Sigmoid colon (tissue), 7 donors: ENCODE data around the gene NAA38. TPM values are rescaled to one million over a fixed set of nuclear protein-coding genes. Genes with fewer than 3 reads are reported as not detected.
A peak's percentile ranks its signal among the peaks of the same experiment; 100 is the strongest.

ENCODE experiments used
- DNase-seq: peaks from one replicate; pipeline ENCODE4 v3.0.0-alpha.2; 2019
- H3K27ac ChIP-seq, 4 donors: fragments of 200-600 bp; sonication (generic); one replicate each; pipeline ENCODE4 v1.5.1; 2016 to 2019; ENCODE audit warnings: mild to moderate bottlenecking in 1 of 4
- H3K27me3 ChIP-seq, 3 donors: fragments of 200-600 bp; sonication (generic); one replicate each; pipeline ENCODE4 v1.5.1; 2019; ENCODE audit warnings: mild to moderate bottlenecking in 1 of 3
- H3K36me3 ChIP-seq, 4 donors: fragments of 200-600 bp; sonication (generic); one replicate each; pipeline ENCODE4 v1.5.1; 2016 to 2019
- H3K4me1 ChIP-seq, 4 donors: fragments of 200-600 bp; sonication (generic); one replicate each; pipeline ENCODE4 v1.5.1; 2017 to 2019
- H3K4me3 ChIP-seq, 4 donors: fragments of 200-600 bp; sonication (generic); one replicate each; pipeline ENCODE4 v1.5.1; 2017 to 2019; ENCODE audit warnings: mild to moderate bottlenecking in 2 of 4, moderate library complexity in 1 of 4
- H3K9me3 ChIP-seq, 4 donors: fragments of 200-600 bp in 3 of 4; sonication (generic) in 3 of 4; one replicate each; pipeline versions ENCODE4 v1.5.1 to v1.6.1; 2013 to 2019
- EP300 ChIP-seq, 4 donors: sonication (generic); formaldehyde crosslinking; IDR thresholded peaks; one replicate each; pipeline ENCODE4 v1.6.1; 2017; ENCODE audit warnings: antibody characterized with exemption in 4 of 4
- POLR2A ChIP-seq, 2 donors: fragments of 450-650 bp; IDR thresholded peaks; one replicate each; pipeline ENCODE4 v1.6.1; 2016; ENCODE audit warnings: antibody characterized with exemption in 2 of 2, mild to moderate bottlenecking in 2 of 2, moderate library complexity in 2 of 2
- POLR2AphosphoS5 ChIP-seq, 4 donors: sonication (generic); formaldehyde crosslinking; IDR thresholded peaks; one replicate each; pipeline ENCODE4 v1.6.1; 2017; ENCODE audit warnings: antibody characterized with exemption in 4 of 4
- WGBS, 2 donors: extraction: QIAGEN DNeasy Blood & Tissue Kit; methylation state at CpG; one replicate each; pipeline ENCODE4 v1.1.7; 2013; 5-methylcytosine and 5-hydroxymethylcytosine counted together
- intact Hi-C: fragments of 100-400 bp; cut with DNase I; formaldehyde crosslinking; loops from one replicate; pipeline ENCODE4 v1.15.1; 2023
- polyA plus RNA-seq, 3 donors: library from polyadenylated mRNA; stranded (reverse); fragments of 200-250 nt; gene quantifications; one replicate each; pipeline ENCODE4 v1.2.3, GENCODE V29; 2013
- total RNA-seq, 4 donors: library from RNA; depleted of rRNA; stranded (reverse); fragments of >200 nt; gene quantifications; one replicate each; pipeline ENCODE4 v1.1.0, GENCODE V29; 2016
- TF ChIP-seq, protein P1 (sequence below), 4 experiments: fragments of 450-650 bp in 3 of 4; fragments of 200-600 bp in 1 of 4; IDR thresholded peaks; one replicate each; pipeline ENCODE4 v1.5.1; 2016 to 2019; ENCODE audit warnings: antibody characterized with exemption in 4 of 4, mild to moderate bottlenecking in 3 of 4, moderate library complexity in 2 of 4
- donor health status: healthy with polysubstance abuse.
- donor health status: Bipolar disorder and iron deficiency.
- donor health status: healthy.

Gene NAA38
- total and polyA plus RNA-seq, 7 donors: 92.4 to 206 (median 109) TPM

DNA sequence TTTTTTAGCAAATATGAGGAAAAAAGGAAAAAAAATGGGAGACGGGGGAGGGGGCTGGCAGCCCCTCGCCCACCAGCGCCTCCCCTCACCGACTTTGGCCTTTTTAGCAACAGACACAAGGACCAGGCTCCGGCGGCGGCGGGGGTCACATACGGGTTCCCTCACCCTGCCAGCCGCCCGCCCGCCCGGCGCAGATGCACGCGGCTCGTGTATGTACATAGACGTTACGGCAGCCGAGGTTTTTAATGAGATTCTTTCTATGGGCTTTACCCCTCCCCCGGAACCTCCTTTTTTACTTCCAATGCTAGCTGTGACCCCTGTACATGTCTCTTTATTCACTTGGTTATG, 3.7 kb downstream of the NAA38 start:
- peak overlapping the region in 1 of 4 donors; percentile 3 for H3K27ac ChIP-seq
- H3K9me3 ChIP-seq: no peaks in the 10 kb centered on the region
- no peaks in the 10 kb centered on the region for H3K27me3 ChIP-seq
- peaks cover 0 to 47% (median 40%) of the 10 kb centered on the region in 4 donors for H3K4me1 ChIP-seq
- intact Hi-C loops: loop anchor here (10.0 kb wide), 1 partner anchor 269 kb away; the partner anchor contains the start of gene MPDU1
- H3K4me3 ChIP-seq: no peak overlapping the region
- TF ChIP-seq POLR2AphosphoS5 (IDR thresholded peaks at IDR 0.05) (no peak), POLR2A (IDR thresholded peaks at IDR 0.05) (no peak), EP300 (IDR thresholded peaks at IDR 0.05) (no peak)
- TF ChIP-seq, protein P1, sequence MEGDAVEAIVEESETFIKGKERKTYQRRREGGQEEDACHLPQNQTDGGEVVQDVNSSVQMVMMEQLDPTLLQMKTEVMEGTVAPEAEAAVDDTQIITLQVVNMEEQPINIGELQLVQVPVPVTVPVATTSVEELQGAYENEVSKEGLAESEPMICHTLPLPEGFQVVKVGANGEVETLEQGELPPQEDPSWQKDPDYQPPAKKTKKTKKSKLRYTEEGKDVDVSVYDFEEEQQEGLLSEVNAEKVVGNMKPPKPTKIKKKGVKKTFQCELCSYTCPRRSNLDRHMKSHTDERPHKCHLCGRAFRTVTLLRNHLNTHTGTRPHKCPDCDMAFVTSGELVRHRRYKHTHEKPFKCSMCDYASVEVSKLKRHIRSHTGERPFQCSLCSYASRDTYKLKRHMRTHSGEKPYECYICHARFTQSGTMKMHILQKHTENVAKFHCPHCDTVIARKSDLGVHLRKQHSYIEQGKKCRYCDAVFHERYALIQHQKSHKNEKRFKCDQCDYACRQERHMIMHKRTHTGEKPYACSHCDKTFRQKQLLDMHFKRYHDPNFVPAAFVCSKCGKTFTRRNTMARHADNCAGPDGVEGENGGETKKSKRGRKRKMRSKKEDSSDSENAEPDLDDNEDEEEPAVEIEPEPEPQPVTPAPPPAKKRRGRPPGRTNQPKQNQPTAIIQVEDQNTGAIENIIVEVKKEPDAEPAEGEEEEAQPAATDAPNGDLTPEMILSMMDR (IDR thresholded peaks at IDR 0.05): no peak
- 89 to 91% methylated on average over 21 of the region's 21 CpGs for WGBS, 2 donors
- peak; percentile 67 for DNase-seq
- H3K36me3 ChIP-seq: peaks cover 28 to 53% (median 35%) of the 10 kb centered on the region in 4 donors

DNA sequence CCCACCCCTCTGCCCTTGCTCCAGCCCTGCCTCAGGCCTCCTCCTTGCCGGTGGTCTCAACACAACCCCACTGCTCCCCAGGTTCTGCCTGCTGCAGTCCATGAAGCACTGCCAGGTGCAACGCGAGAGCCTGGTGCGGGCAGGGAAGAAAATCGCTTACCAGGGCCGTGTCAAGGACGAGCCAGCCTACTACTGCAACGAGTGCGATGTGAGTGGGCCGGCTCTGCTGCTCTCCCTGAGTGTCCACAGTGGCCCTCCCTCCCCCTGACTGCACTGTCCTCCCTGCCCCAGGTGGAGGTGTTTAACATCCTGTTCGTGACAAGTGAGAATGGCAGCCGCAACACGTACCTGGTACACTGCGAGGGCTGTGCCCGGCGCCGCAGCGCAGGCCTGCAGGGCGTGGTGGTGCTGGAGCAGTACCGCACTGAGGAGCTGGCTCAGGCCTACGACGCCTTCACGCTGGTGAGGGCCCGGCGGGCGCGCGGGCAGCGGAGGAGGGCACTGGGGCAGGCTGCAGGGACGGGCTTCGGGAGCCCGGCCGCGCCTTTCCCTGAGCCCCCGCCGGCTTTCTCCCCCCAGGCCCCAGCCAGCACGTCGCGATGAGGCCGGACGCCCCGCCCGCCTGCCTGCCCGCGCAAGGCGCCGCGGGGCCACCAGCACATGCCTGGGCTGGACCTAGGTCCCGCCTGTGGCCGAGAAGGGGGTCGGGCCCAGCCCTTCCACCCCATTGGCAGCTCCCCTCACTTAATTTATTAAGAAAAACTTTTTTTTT, 4.3 kb downstream of the NAA38 start:
- peak; percentile 68 for DNase-seq
- WGBS, 2 donors: 87 to 91% methylated on average over 51 of the region's 51 CpGs
- Histone ChIP-seq H3K9me3 (no peaks in the 10 kb centered on the region), H3K27me3 (no peaks in the 10 kb centered on the region), H3K27ac (peak overlapping the region in 1 of 4 donors; percentile 64), H3K4me1 (peaks cover 0 to 42% (median 35%) of the 10 kb centered on the region in 4 donors), H3K4me3 (no peak overlapping the region), H3K36me3 (peaks cover 32 to 58% (median 40%) of the 10 kb centered on the region in 4 donors)
- no peak for TF ChIP-seq POLR2A (IDR thresholded peaks at IDR 0.05)
- TF ChIP-seq EP300 (IDR thresholded peaks at IDR 0.05): no peak
- TF ChIP-seq POLR2AphosphoS5 (IDR thresholded peaks at IDR 0.05): no peak
- TF ChIP-seq, protein P1 (IDR thresholded peaks at IDR 0.05): no peak
- intact Hi-C loops: loop anchor here (10.0 kb wide), 1 partner anchor 268 kb away; the partner anchor contains the start of gene MPDU1

DNA sequence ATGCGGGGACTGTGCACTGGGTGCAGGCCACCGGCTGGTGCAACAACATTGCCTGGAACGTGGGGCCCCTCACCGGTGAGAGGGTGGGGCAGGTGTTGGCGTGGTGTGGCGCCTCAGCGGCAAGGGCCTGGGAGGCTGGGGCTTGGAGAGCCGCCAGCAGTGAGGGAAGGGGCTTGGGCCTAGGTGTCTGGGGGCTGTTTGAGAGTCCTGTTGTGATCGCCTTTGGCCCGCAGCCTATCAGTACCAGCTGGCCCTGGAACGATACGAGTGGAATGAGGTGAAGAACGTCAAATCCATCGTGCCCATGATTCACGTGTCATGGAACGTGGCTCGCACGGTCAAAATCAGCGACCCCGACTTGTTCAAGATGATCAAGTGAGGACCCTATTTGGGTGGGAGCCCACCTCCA, 5.1 kb downstream of the NAA38 start:
- Histone ChIP-seq H3K27ac (peak overlapping the region in 3 of 4 donors; percentile 4 to 64 (median 61)), H3K4me3 (no peak overlapping the region), H3K36me3 (peaks cover 40 to 67% (median 47%) of the 10 kb centered on the region in 4 donors), H3K4me1 (peaks cover 0 to 39% (median 33%) of the 10 kb centered on the region in 4 donors), H3K27me3 (no peaks in the 10 kb centered on the region), H3K9me3 (no peaks in the 10 kb centered on the region)
- WGBS, 2 donors: 70 to 81% methylated on average over 20 of the region's 20 CpGs
- no peak for TF ChIP-seq EP300 (IDR thresholded peaks at IDR 0.05)
- DNase-seq: peak; percentile 76
- intact Hi-C loops: loop anchor here (10.0 kb wide), 1 partner anchor 267 kb away; the partner anchor contains the start of gene MPDU1

DNA sequence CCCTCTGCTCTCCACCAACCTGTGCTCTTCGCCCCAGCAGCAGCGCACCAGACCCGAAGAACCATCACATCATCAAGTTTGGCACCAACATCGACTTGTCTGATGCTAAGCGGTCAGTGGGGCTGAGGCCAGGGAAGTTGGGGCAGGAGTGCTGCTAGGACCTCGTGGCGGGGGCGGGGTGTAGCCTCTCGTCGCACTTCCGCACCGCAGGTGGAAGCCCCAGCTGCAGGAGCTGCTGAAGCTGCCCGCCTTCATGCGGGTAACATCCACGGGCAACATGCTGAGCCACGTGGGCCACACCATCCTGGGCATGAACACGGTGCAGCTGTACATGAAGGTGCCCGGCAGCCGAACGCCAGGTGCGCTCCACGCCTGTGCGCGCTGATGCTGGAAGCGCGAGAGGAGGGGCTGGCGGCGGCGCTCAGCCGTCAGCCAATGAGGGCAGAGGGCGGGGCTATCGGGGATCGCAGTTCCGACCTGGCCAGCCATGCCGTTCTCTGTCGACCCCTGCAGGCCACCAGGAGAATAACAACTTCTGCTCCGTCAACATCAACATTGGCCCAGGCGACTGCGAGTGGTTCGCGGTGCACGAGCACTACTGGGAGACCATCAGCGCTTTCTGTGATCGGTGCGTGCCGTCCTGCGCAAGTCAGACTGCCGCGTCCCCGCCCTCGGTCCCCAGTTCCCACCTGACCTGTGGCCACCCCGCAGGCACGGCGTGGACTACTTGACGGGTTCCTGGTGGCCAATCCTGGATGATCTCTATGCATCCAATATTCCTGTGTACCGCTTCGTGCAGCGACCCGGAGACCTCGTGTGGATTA, 5.7 kb downstream of the NAA38 start:
- Histone ChIP-seq H3K9me3 (no peaks in the 10 kb centered on the region), H3K4me3 (peak overlapping the region in 1 of 4 donors; percentile 19), H3K4me1 (peaks cover 0 to 37% (median 32%) of the 10 kb centered on the region in 4 donors), H3K27ac (peak overlapping the region; percentile 4 to 64 (median 47)), H3K36me3 (peaks cover 45 to 73% (median 54%) of the 10 kb centered on the region in 4 donors), H3K27me3 (no peaks in the 10 kb centered on the region)
- no peak for TF ChIP-seq POLR2A (IDR thresholded peaks at IDR 0.05)
- no peak for TF ChIP-seq EP300 (IDR thresholded peaks at IDR 0.05)
- TF ChIP-seq, protein P1 (IDR thresholded peaks at IDR 0.05): peak; percentile 96 to 99 (median 98)
- TF ChIP-seq POLR2AphosphoS5 (IDR thresholded peaks at IDR 0.05): peak in 3 of 4 donors; percentile 66 to 71 (median 68)
- DNase-seq: peak; percentile 95
- intact Hi-C loops: loop anchor here (1.0 to 10.0 kb wide), 2 partner anchors 29 to 267 kb away; partner anchors contain the start of gene MPDU1
- WGBS, 2 donors: 10 to 17% methylated on average over 60 of the region's 60 CpGs
